ENCODE measurements around the gene GNG4.

DNA sequence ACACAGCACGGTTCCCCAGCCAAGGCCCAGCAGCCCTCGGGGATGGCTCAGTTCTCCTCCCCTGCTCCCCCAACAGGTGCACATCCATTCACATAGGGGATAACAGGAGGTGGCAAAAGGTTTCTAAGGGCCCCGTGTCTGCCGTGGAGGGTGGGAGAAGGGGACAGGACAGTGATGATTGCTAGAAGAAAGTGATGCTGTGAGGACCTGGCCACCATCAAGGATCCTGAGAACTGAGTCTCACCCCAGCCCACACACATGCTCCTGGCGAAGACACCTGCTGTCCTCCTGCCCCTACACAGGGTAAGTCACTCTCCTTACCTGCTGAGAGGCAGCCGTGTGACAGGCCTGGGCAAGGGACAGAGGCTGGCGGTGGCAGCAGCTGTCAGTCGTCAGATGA is 54.5 kb downstream of the GNG4 start:
- TF ChIP-seq CTCF (IDR thresholded peaks at IDR 0.05; ENCODE audit: insufficient read depth, low read depth, low read length) = no peak
- no peak for TF ChIP-seq EZH2 (IDR thresholded peaks at IDR 0.05; ENCODE audit: insufficient read depth, low read length)

Data from astrocyte (in vitro differentiated cells and primary cell).